Vagina (tissue), 2 donors: Measurements from ENCODE around the gene NAPB. TPM values are rescaled to one million over a fixed set of nuclear protein-coding genes. Genes with fewer than 3 reads are reported as not detected.

Source experiments
- DNase-seq, 2 donors: peaks; one replicate each; pipeline ENCODE4 v3.0.0-alpha.2; 2017; ENCODE audit errors: extremely low spot score in 2 of 2
- H3K27ac ChIP-seq: fragments of 200-600 bp; sonication (generic); one replicate; pipeline ENCODE4 v1.5.1; 2019
- H3K27me3 ChIP-seq: fragments of 200-600 bp; sonication (generic); one replicate; pipeline ENCODE4 v1.5.1; 2019
- H3K36me3 ChIP-seq, 2 donors: fragments of 200-600 bp; sonication (generic); one replicate each; pipeline ENCODE4 v1.5.1; 2017 to 2019
- H3K4me1 ChIP-seq: fragments of 200-600 bp; sonication (generic); one replicate; pipeline ENCODE4 v1.5.1; 2019
- H3K4me3 ChIP-seq, 2 donors: fragments of 200-600 bp; sonication (generic); 1 replicate in 1 of 2; 2 replicates in 1 of 2; pipeline ENCODE4 v1.5.1; 2016 to 2019
- H3K9me3 ChIP-seq: fragments of 200-600 bp; sonication (generic); one replicate; pipeline ENCODE4 v1.5.1; 2019
- POLR2A ChIP-seq, 2 donors: fragments of 450-650 bp; IDR thresholded peaks; one replicate each; pipeline ENCODE4 v1.6.1; 2017; ENCODE audit warnings: antibody characterized with exemption in 2 of 2, mild to moderate bottlenecking in 2 of 2, moderate library complexity in 2 of 2
- POLR2AphosphoS5 ChIP-seq, 2 donors: sonication (generic); formaldehyde crosslinking; IDR thresholded peaks; one replicate each; pipeline ENCODE4 v1.9.0; 2017; ENCODE audit warnings: antibody characterized with exemption in 2 of 2, mild to moderate bottlenecking in 2 of 2, low read depth in 1 of 2; ENCODE audit not compliant: insufficient read depth in 1 of 2
- intact Hi-C: fragments of 100-400 bp; cut with DNase I; formaldehyde crosslinking; loops from one replicate; pipeline ENCODE4 v1.15.1; 2023
- total RNA-seq: library from RNA; depleted of rRNA; stranded (reverse); fragments of >200 nt; gene quantifications from one replicate; pipeline ENCODE4 v1.2.3, GENCODE V29; 2016
- TF ChIP-seq, protein P1 (sequence below), 3 experiments: fragments of 450-650 bp in 2 of 3; fragments of 200-600 bp in 1 of 3; sonication (generic) in 1 of 3; IDR thresholded peaks; one replicate each; pipeline ENCODE4 v1.5.1; 2017 to 2019; ENCODE audit warnings: antibody characterized with exemption in 3 of 3, mild to moderate bottlenecking in 2 of 3, moderate library complexity in 2 of 3

Gene NAPB
- total RNA-seq, 1 donor from 2014 or later: 28.5 TPM

DNA sequence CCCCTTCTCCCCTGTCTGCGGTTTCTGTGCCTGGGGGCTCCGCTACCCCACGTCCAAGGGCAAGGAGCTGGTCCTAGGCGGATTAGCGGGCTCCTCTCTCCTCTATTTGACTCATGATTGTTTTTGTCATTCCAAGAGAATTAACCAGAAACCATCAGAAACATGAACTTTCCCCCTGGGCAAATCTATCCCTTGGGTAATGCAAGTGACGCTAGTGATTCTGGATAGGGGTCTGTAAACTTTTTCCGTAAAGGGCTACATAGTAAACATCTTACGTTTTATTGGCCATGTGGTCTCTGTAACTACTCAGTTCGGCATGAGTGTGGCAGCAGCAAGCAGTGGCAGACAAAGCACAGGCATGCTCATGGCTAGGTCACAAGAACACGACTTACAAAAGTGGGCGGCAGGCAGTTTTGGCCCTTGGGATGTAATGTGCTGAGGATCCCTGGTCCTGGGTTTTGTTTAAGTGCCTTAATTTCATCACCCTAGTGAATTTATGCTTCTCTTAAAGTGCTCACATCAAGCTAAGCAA lies 30.7 kb upstream of the NAPB start:
- Histone ChIP-seq H3K36me3 (no peaks in the 10 kb centered on the region), H3K27me3 (no peaks in the 10 kb centered on the region), H3K27ac (no peak overlapping the region), H3K4me3 (no peak overlapping the region), H3K4me1 (no peaks in the 10 kb centered on the region), H3K9me3 (no peaks in the 10 kb centered on the region)
- DNase-seq: no peak
- intact Hi-C loops: no loop called here
- no peak for TF ChIP-seq POLR2A (IDR thresholded peaks at IDR 0.05)
- TF ChIP-seq POLR2AphosphoS5 (IDR thresholded peaks at IDR 0.05; ENCODE audit: insufficient read depth in 1 of 2, low read depth in 1 of 2): no peak
- TF ChIP-seq, protein P1, sequence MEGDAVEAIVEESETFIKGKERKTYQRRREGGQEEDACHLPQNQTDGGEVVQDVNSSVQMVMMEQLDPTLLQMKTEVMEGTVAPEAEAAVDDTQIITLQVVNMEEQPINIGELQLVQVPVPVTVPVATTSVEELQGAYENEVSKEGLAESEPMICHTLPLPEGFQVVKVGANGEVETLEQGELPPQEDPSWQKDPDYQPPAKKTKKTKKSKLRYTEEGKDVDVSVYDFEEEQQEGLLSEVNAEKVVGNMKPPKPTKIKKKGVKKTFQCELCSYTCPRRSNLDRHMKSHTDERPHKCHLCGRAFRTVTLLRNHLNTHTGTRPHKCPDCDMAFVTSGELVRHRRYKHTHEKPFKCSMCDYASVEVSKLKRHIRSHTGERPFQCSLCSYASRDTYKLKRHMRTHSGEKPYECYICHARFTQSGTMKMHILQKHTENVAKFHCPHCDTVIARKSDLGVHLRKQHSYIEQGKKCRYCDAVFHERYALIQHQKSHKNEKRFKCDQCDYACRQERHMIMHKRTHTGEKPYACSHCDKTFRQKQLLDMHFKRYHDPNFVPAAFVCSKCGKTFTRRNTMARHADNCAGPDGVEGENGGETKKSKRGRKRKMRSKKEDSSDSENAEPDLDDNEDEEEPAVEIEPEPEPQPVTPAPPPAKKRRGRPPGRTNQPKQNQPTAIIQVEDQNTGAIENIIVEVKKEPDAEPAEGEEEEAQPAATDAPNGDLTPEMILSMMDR (IDR thresholded peaks at IDR 0.05): no peak

DNA sequence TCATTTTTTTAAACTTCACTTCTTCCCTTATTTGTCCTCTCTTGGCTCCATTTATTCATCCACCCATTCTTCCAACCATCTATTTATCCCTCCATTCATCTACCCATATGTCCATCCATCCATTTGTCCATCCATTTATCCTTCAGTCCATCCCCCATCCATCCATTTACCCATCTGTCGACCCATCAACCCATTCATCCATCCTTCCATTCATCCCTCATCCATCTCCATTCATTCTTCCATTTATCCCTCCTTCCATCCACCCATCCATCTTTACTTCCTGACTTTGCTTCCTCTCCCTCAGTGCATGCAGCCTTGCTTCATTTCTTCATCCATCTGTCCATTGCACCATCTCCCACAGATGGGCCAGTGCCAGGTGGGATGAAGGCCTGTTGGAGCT lies 29.6 kb upstream of the NAPB start:
- no peak overlapping the region for H3K27ac ChIP-seq
- DNase-seq: no peak
- TF ChIP-seq POLR2A (IDR thresholded peaks at IDR 0.05) (no peak), POLR2AphosphoS5 (IDR thresholded peaks at IDR 0.05; ENCODE audit: insufficient read depth in 1 of 2, low read depth in 1 of 2) (no peak)
- TF ChIP-seq, protein P1 (IDR thresholded peaks at IDR 0.05): no peak
- H3K27me3 ChIP-seq: no peaks in the 10 kb centered on the region
- no peaks in the 10 kb centered on the region for H3K9me3 ChIP-seq
- intact Hi-C loops: no loop called here
- no peaks in the 10 kb centered on the region for H3K4me1 ChIP-seq
- no peak overlapping the region for H3K4me3 ChIP-seq
- no peaks in the 10 kb centered on the region for H3K36me3 ChIP-seq

DNA sequence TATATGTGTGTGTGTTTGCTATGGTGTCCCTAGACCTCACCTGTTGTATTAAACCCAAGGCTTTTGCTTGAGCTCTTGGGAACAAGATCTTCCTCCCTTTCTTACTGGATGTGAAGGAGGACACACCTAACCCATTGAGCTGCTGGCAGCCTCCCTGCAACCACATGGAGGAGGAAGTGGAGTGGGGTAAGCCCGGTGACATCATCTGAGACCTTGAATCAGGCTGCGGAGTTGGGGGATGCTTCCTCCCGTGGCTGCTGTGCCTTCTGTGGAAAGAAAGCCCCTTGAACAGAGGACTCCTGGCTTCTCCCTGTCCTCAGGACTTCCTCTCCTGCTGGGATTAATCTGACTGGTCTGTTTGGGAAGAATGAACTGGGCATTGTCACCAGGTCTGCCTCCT lies 28.1 kb upstream of the NAPB start:
- no peak for DNase-seq
- no peaks in the 10 kb centered on the region for H3K4me1 ChIP-seq
- H3K9me3 ChIP-seq: no peaks in the 10 kb centered on the region
- no peaks in the 10 kb centered on the region for H3K36me3 ChIP-seq
- no peak for TF ChIP-seq POLR2A (IDR thresholded peaks at IDR 0.05)
- TF ChIP-seq, protein P1 (IDR thresholded peaks at IDR 0.05): no peak
- no peak for TF ChIP-seq POLR2AphosphoS5 (IDR thresholded peaks at IDR 0.05; ENCODE audit: insufficient read depth in 1 of 2, low read depth in 1 of 2)
- intact Hi-C loops: loop anchor here (10.0 kb wide), 1 partner anchor 215 kb away; no protein-coding TSS in a partner anchor
- no peak overlapping the region for H3K27ac ChIP-seq
- H3K4me3 ChIP-seq: no peak overlapping the region
- H3K27me3 ChIP-seq: no peaks in the 10 kb centered on the region

DNA sequence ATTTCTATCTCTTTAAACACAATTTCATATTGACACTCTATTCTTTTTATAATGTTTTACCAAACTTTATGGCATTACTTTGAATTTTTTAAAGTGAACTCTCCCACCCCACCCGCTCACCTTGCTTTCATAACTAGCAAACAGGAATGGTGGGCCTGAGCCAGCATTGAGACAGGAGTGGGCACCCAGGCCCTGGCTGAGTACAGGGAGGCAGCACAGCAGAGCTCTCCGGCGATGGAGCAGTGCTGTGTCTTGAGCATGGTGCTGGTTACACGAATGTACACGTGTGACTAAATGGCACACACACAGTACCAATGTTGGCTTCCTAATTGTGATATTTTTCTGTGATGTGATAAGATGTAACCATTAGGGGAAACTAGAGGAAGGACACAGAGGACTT lies 26.9 kb upstream of the NAPB start:
- no peak for DNase-seq
- Histone ChIP-seq H3K9me3 (no peaks in the 10 kb centered on the region), H3K27me3 (no peaks in the 10 kb centered on the region), H3K4me1 (no peaks in the 10 kb centered on the region), H3K36me3 (no peaks in the 10 kb centered on the region), H3K4me3 (no peak overlapping the region), H3K27ac (no peak overlapping the region)
- intact Hi-C loops: loop anchor here (10.0 kb wide), 1 partner anchor 217 kb away; no protein-coding TSS in a partner anchor
- TF ChIP-seq, protein P1 (IDR thresholded peaks at IDR 0.05): no peak
- no peak for TF ChIP-seq POLR2AphosphoS5 (IDR thresholded peaks at IDR 0.05; ENCODE audit: insufficient read depth in 1 of 2, low read depth in 1 of 2)
- no peak for TF ChIP-seq POLR2A (IDR thresholded peaks at IDR 0.05)

DNA sequence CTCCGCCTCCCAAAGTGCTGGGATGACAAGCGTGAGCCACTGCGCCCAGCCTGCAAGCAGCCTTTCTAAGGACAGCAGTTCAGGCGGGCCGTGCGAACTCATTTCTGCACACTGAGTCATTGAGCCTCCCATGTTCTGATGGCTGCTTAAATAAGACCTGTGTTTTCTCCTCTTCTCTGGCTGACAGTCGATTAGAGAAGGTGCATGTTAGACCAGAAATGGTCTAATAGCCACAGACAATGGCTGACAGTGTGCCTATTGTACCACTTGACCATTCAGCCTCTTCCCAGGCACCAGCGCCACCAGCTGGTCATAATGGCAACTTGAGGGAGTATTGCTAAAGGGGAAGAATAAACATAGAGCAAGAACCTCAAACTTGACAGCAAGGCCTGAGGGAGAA lies 25.2 kb upstream of the NAPB start:
- TF ChIP-seq POLR2AphosphoS5 (IDR thresholded peaks at IDR 0.05; ENCODE audit: insufficient read depth in 1 of 2, low read depth in 1 of 2) (no peak), POLR2A (IDR thresholded peaks at IDR 0.05) (no peak)
- TF ChIP-seq, protein P1 (IDR thresholded peaks at IDR 0.05): no peak
- no peak overlapping the region for H3K4me3 ChIP-seq
- no peaks in the 10 kb centered on the region for H3K4me1 ChIP-seq
- no peaks in the 10 kb centered on the region for H3K27me3 ChIP-seq
- H3K9me3 ChIP-seq: no peaks in the 10 kb centered on the region
- DNase-seq: no peak
- H3K27ac ChIP-seq: no peak overlapping the region
- H3K36me3 ChIP-seq: no peaks in the 10 kb centered on the region
- intact Hi-C loops: loop anchor here (10.0 kb wide), 1 partner anchor 218 kb away; no protein-coding TSS in a partner anchor
